HFFc6 (cell line): ENCODE measurements around the gene SLC22A5. TPM values are rescaled to one million over a fixed set of nuclear protein-coding genes. Genes with fewer than 3 reads are reported as not detected.

ENCODE experiments used
- DNase-seq: peaks from one replicate; pipeline ENCODE4 v3.0.0-alpha.2; 2018
- H3K27ac Mint-ChIP-seq: 2 replicates; pipeline ENCODE4 v1.8.0; 2020; ENCODE audit warnings: mild to moderate bottlenecking, mixed read lengths
- H3K27me3 Mint-ChIP-seq: 2 replicates; pipeline ENCODE4 v1.8.0; 2021; ENCODE audit warnings: mild to moderate bottlenecking, moderate library complexity, mixed read lengths; ENCODE audit not compliant: insufficient read depth
- H3K36me3 Mint-ChIP-seq: 2 replicates; pipeline ENCODE4 v1.8.0; 2021; ENCODE audit warnings: low read depth, mixed read lengths
- H3K4me1 Mint-ChIP-seq: 2 replicates; pipeline ENCODE4 v1.8.0; 2020; ENCODE audit warnings: low read depth, mixed read lengths
- H3K4me3 Mint-ChIP-seq: 2 replicates; pipeline ENCODE4 v1.8.0; 2020; ENCODE audit warnings: mild to moderate bottlenecking, moderate library complexity, mixed read lengths
- H3K9me3 Mint-ChIP-seq: 2 replicates; pipeline ENCODE4 v1.8.0; 2020; ENCODE audit warnings: mild to moderate bottlenecking, mixed read lengths
- CTCF ChIP-seq: fragments of 200-600 bp; sonication (generic); IDR thresholded peaks from 2 replicates; pipeline ENCODE4 v1.5.0; 2021; ENCODE audit warnings: antibody characterized with exemption, mild to moderate bottlenecking
- total RNA-seq, 6 experiments: library from RNA; stranded (reverse); fragmentation: NEBNext Ultra II Directional; extraction: Animal tissue kit (Norgen Biotek cat#: 25700); gene quantifications; 2 replicates in 1 of 6; 3 replicates in 5 of 6; pipeline ENCODE4 v1.2.3, GENCODE V29; 2021

The SLC22A5 gene
- total RNA-seq, 6 experiments from 2014 or later = 3.8 to 5.6 (median 4.9) TPM

GRCh38 chr5:132325691-132326090, 43.8 kb upstream of the SLC22A5 start:
- Mint-ChIP-seq H3K27me3 (no peaks in the 10 kb centered on the region; the same call in 1 of the 2 replicates), H3K4me1 (peaks cover 7% of the 10 kb centered on the region), H3K9me3 (no peaks in the 10 kb centered on the region), H3K36me3 (no peaks in the 10 kb centered on the region; the same call in 1 of the 2 replicates), H3K4me3 (no peak overlapping the region), H3K27ac (no peak overlapping the region)
- DNase-seq = no peak
- TF ChIP-seq CTCF = no peak

- Mint-ChIP-seq H3K4me1 (peaks cover 7% of the 10 kb centered on the region), H3K27ac (peak overlapping the region; percentile 54), H3K9me3 (no peaks in the 10 kb centered on the region), H3K4me3 (no peak overlapping the region), H3K36me3 (no peaks in the 10 kb centered on the region; the same call in 1 of the 2 replicates), H3K27me3 (no peaks in the 10 kb centered on the region; the same call in none of the 2 replicates)
- no peak for DNase-seq
- TF ChIP-seq CTCF = no peak
Observed at GRCh38 chr5:132327252-132327955, 42.1 kb upstream of the SLC22A5 start.

- Mint-ChIP-seq H3K9me3 (no peaks in the 10 kb centered on the region), H3K27me3 (no peaks in the 10 kb centered on the region; the same call in 1 of the 2 replicates), H3K36me3 (no peaks in the 10 kb centered on the region; the same call in 1 of the 2 replicates), H3K27ac (no peak overlapping the region), H3K4me1 (peaks cover 5% of the 10 kb centered on the region), H3K4me3 (no peak overlapping the region)
- DNase-seq = no peak
- no peak for TF ChIP-seq CTCF
Observed at GRCh38 chr5:132334812-132335211, 34.7 kb upstream of the SLC22A5 start.

- no peak overlapping the region for H3K4me3 Mint-ChIP-seq
- H3K36me3 Mint-ChIP-seq = peaks cover 2% of the 10 kb centered on the region; the same call in 1 of the 2 replicates
- no peaks in the 10 kb centered on the region; the same call in 1 of the 2 replicates for H3K27me3 Mint-ChIP-seq
- peaks cover 5% of the 10 kb centered on the region for H3K4me1 Mint-ChIP-seq
- no peaks in the 10 kb centered on the region for H3K9me3 Mint-ChIP-seq
- TF ChIP-seq CTCF = no peak
- DNase-seq = no peak
- H3K27ac Mint-ChIP-seq = no peak overlapping the region
Observed at GRCh38 chr5:132335402-132335801, 34.1 kb upstream of the SLC22A5 start.

GRCh38 chr5:132339502-132339901, 30.0 kb upstream of the SLC22A5 start:
- Mint-ChIP-seq H3K27me3 (no peaks in the 10 kb centered on the region), H3K4me3 (no peak overlapping the region), H3K9me3 (no peaks in the 10 kb centered on the region), H3K4me1 (peaks cover 5% of the 10 kb centered on the region), H3K36me3 (peaks cover 8% of the 10 kb centered on the region), H3K27ac (no peak overlapping the region)
- no peak for DNase-seq
- TF ChIP-seq CTCF = no peak
